Keratinocyte (primary cell): ENCODE data around the gene ERI2.

Source experiments
- EZH2 ChIP-seq: IDR thresholded peaks from one replicate; pipeline ENCODE4 v1.6.1; 2012; ENCODE audit warnings: inconsistent platforms, mild to moderate bottlenecking, low read length, moderate library complexity
- TF ChIP-seq, protein P1 (sequence below), 3 experiments: IDR thresholded peaks in 1 of 3; conservative IDR thresholded peaks in 1 of 3; optimal IDR thresholded peaks in 1 of 3; 2 replicates in 2 of 3; 3 replicates in 1 of 3; pipeline versions ENCODE3 to v1.5.1; 2011; ENCODE audit warnings: low read length in 3 of 3, mild to moderate bottlenecking in 3 of 3, moderate library complexity in 2 of 3, control low read depth in 1 of 3, inconsistent platforms in 1 of 3; ENCODE audit not compliant: insufficient read depth in 2 of 3; ENCODE audit errors: extremely low read depth in 1 of 3

DNA sequence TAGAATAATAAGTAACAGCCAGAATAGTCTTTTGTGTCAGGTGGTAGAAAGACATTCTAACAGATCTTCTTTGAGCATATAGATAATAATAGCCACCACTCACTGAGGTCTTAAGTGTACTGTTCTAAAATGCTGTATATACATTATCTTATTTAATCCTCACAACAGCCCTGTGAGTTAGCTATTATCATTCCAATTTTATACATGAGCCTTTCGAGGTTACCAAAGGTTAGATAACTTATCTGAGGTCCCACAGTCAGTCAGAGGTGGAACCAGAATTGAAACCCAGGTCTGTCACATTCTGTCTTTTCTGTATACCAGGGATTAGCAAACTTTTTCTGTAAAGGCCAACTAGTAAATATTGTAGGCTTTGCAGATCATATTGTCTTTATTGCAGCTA is 23.3 kb upstream of the ERI2 start:
- TF ChIP-seq, protein P1, sequence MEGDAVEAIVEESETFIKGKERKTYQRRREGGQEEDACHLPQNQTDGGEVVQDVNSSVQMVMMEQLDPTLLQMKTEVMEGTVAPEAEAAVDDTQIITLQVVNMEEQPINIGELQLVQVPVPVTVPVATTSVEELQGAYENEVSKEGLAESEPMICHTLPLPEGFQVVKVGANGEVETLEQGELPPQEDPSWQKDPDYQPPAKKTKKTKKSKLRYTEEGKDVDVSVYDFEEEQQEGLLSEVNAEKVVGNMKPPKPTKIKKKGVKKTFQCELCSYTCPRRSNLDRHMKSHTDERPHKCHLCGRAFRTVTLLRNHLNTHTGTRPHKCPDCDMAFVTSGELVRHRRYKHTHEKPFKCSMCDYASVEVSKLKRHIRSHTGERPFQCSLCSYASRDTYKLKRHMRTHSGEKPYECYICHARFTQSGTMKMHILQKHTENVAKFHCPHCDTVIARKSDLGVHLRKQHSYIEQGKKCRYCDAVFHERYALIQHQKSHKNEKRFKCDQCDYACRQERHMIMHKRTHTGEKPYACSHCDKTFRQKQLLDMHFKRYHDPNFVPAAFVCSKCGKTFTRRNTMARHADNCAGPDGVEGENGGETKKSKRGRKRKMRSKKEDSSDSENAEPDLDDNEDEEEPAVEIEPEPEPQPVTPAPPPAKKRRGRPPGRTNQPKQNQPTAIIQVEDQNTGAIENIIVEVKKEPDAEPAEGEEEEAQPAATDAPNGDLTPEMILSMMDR (optimal IDR thresholded peaks at IDR 0.05 in 1 of 3, IDR thresholded peaks at IDR 0.05 in 1 of 3, conservative IDR thresholded peaks at IDR 0.05 in 1 of 3; ENCODE audit: extremely low read depth in 1 of 3, insufficient read depth in 2 of 3, low read length in 3 of 3): no peak
- TF ChIP-seq EZH2: no peak
